Activated naive CD8-positive, alpha-beta T cell (primary cell): Measurements from ENCODE around the gene TMEM225B.
A peak's percentile ranks its signal among the peaks of the same experiment; 100 is the strongest.
"Not testable (repeated sequence)": the region's sequence is repeated elsewhere in the genome, so short reads cannot be mapped to it uniquely, and the experiment has no call there.

Experiments
- H3K27ac Mint-ChIP-seq: one replicate; pipeline ENCODE4 v1.8.0; 2021; ENCODE audit warnings: mixed read lengths
- H3K27me3 Mint-ChIP-seq: one replicate; pipeline ENCODE4 v1.8.0; 2021; ENCODE audit warnings: mixed read lengths
- H3K36me3 Mint-ChIP-seq: one replicate; pipeline ENCODE4 v1.8.0; 2021; ENCODE audit warnings: mixed read lengths
- H3K4me1 Mint-ChIP-seq: one replicate; pipeline ENCODE4 v1.8.0; 2021; ENCODE audit warnings: low read depth, mixed read lengths
- H3K4me3 Mint-ChIP-seq: one replicate; pipeline ENCODE4 v1.8.0; 2021; ENCODE audit warnings: mild to moderate bottlenecking, mixed read lengths
- H3K9me3 Mint-ChIP-seq: one replicate; pipeline ENCODE4 v1.8.0; 2021; ENCODE audit warnings: low read depth, mixed read lengths

TMEM225B gene, protein sequence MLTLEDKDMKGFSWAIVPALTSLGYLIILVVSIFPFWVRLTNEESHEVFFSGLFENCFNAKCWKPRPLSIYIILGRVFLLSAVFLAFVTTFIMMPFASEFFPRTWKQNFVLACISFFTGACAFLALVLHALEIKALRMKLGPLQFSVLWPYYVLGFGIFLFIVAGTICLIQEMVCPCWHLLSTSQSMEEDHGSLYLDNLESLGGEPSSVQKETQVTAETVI

DNA sequence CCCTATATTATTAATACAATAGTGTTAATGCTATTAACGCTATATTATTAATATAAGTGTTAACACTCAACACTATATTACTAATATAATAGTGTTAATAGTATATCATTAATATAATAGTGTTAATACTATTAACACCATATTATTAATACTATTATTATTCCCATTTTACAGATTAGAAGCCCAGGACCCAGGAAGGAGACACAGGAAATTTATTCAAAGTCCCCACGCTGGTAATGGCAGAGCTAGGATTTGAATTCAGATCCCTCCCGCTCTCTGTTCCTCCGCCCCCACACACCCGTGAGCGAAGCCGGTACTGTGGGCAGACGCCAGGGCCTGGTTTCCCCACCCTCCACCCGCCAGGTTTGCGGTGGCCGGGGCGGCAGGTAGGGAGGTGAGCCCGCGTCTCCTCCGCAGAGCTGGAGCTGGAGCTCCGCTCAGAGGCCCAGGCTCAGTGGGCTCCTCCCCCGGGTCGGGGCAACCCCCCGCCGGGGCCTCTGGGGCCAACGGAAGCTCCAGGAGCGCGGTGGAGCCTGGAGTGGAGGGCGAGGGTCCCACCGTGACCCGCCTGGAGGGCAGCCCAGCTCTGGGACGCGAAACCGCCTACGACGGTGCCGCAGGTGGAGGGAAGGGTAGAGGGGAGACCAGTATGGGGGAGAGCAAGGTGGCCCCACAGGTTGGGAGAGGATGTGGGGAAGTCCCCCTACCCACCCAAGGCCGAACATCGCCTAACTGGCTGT is at the start of gene TMEM225B:
TMEM225B (plus strand) TSS at position 506 of the 740 bp plus-strand sequence. CDS start 6,122 bp downstream, outside the sequence.
- Mint-ChIP-seq H3K4me1 (peaks cover 2% of the 10 kb centered on the region), H3K9me3 (no peaks in the 10 kb centered on the region), H3K4me3 (no peak within 1 kb of the TSS), H3K27ac (no peak within 1 kb of the TSS), H3K36me3 (no peaks in the 10 kb centered on the region), H3K27me3 (no peaks in the 10 kb centered on the region)

DNA sequence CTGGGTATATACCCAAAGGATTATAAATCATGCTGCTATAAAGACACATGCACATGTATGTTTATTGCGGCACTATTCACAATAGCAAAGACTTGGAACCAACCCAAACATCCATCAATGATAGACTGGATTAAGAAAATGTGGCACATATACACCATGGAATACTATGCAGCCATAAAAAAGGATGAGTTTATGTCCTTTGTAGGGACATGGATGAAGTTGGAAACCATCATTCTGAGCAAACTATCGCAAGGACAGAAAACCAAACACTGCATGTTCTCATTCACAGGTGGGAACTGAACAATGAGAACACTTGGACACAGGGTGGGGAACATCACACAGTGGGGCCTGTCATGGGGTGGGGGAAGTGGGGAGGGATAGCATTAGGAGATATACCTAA is 48.5 kb upstream of the TMEM225B start:
- H3K27me3 Mint-ChIP-seq, H3K9me3 Mint-ChIP-seq, H3K27ac Mint-ChIP-seq: not testable (repeated sequence)
- Mint-ChIP-seq H3K36me3 (peaks cover 12% of the 10 kb centered on the region), H3K4me1 (peaks cover 28% of the 10 kb centered on the region), H3K4me3 (peak overlapping the region; percentile 57)

DNA sequence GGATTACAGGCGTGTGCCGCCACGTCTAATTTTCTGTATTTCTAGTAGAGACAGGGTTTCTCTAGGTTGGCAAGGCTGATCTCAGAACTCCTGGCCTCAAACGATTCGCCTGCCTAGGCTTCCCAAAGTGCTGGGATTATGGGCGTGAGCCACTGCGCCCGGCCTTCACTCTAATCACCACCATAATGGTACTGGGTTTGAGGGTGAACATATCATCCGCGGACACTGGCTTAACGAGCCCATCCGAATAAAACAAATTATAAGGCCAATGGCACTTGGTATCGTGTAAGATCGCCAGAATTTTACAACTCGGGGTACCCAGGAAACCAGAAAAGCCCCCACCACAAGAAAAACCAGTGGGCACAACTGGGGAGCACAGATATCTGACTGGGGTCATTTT is 46.7 kb upstream of the TMEM225B start:
- Mint-ChIP-seq H3K27me3 (no peaks in the 10 kb centered on the region), H3K4me3 (peak overlapping the region; percentile 95), H3K27ac (peak overlapping the region; percentile 83), H3K4me1 (peaks cover 40% of the 10 kb centered on the region), H3K9me3 (no peaks in the 10 kb centered on the region), H3K36me3 (peaks cover 16% of the 10 kb centered on the region)

DNA sequence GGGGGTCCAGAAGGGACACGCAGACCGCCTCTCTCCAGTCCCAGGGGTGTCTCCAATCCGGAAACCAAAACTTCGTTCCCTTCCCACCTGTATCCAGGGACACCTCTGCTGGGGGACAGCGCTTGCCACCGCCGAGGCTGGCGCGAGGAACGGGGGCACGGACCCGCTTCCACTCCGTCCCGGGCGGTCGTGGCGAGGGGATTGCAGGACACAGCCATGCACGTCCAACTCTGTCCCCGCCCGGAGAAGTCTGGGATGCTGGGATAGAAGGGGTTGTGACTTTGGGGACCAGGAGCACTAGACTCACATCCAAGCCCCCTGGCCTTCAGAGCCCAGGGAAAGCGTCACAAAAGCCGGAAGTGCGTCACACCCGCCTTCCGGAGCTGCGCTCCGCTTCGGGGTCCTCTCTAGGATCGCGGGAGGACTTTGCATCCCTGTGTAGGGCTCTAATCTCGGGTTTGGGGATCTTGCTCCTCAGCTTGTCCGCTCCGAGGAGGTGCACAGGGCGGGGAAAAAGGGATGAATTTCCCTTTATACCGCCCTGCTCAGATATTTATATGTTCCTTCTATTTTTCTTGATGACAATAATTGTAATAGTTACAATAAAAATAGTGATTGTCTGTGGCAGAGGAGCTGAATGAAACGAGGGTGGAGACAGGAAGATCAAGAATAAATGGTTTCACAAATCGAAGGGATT is 46.2 kb upstream of the TMEM225B start, which contains the start of gene FAM200A:
FAM200A (minus strand) TSS at position 348 of the 697 bp plus-strand sequence. CDS start 3,707 bp downstream, outside the sequence.
- Mint-ChIP-seq H3K27me3 (no peaks in the 10 kb centered on the region), H3K4me3 (peak within 1 kb of the TSS; percentile 95), H3K4me1 (peaks cover 43% of the 10 kb centered on the region), H3K9me3 (no peaks in the 10 kb centered on the region), H3K27ac (peak within 1 kb of the TSS; percentile 83), H3K36me3 (peaks cover 16% of the 10 kb centered on the region)

DNA sequence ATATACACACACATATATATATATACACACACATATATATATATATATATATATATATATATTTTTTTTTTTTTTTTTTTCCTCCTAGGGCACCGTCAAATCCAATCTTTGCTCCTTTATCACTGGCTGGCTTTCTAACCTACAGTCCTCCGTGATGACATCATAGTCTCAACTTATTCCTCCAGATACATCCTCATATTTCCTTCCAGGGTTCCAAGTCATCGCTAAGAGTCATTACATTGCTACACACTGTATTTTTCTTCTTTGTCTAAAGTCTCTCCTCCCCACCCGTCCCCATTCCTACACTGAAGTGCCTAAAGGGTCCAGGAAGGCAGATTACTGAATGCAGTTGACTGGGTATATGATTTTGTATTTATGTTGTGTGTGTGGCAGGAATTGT is 45.0 kb upstream of the TMEM225B start:
- Mint-ChIP-seq H3K9me3 (no peaks in the 10 kb centered on the region), H3K36me3 (peaks cover 17% of the 10 kb centered on the region), H3K4me1 (peaks cover 54% of the 10 kb centered on the region), H3K4me3 (peak overlapping the region; percentile 56), H3K27me3 (no peaks in the 10 kb centered on the region), H3K27ac (peak overlapping the region; percentile 59)

DNA sequence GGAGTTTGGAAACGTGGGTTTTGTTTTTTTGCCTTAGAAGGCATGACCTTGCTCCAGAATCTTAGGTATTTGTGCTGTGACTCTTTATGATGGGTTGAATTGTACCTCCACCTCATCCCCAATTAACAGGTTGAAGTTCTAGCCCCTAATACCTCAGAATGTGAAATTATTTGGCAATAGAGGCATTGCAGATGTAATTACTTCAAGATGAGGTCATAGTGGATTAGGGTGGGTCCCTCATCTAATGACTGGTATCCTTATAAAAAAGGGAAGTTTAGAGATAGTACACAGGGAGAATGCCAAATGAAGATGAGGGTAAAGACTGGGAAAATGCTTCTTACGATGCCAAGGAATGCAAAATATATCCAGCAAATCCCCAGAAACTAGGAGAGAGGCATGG is 43.1 kb upstream of the TMEM225B start:
- H3K27ac Mint-ChIP-seq = peak overlapping the region; percentile 58
- no peaks in the 10 kb centered on the region for H3K9me3 Mint-ChIP-seq
- H3K4me3 Mint-ChIP-seq = no peak overlapping the region
- H3K27me3 Mint-ChIP-seq = no peaks in the 10 kb centered on the region
- H3K36me3 Mint-ChIP-seq = peaks cover 11% of the 10 kb centered on the region
- peaks cover 50% of the 10 kb centered on the region for H3K4me1 Mint-ChIP-seq

DNA sequence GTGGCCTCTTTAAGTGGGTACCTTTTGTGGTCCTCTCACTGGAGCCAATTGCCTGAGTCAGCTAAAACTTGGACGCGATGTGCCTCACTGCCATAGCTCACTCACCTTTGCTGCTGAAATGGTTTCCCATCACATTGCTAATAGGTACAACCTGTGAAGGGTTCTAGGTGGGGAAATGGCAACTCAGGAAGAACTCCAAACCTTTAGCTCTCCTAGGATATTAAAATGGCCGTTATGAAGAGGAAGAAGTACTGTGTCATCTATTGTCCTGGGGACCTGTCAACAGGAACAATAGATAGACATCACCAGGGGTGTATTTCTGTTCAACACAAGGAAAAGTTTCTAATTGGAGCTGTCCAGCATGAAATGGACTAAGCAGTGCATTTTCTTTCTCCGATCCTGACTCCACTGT is 40.9 kb upstream of the TMEM225B start:
- Mint-ChIP-seq H3K27ac (peak overlapping the region; percentile 99), H3K36me3 (peaks cover 13% of the 10 kb centered on the region), H3K4me3 (peak overlapping the region; percentile 100), H3K27me3 (no peaks in the 10 kb centered on the region), H3K9me3 (no peaks in the 10 kb centered on the region), H3K4me1 (peaks cover 63% of the 10 kb centered on the region)

DNA sequence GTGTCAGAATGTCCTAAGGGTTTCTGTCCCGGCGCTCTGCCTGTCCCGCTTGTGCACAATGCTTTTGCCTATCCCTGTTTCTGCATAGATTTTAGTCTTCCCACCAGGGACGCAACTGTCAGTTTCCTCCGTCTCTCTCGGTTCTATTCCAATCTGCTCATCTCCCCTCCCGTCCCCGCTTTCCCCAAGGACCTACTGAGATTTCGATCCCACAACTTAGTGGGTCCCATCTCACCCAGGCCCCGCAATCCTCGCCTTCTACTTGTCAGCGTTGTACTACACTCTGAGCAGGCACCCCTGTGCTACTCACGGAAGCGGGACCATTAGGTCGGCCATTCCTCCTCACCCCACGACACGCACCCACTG is 40.1 kb upstream of the TMEM225B start:
- Mint-ChIP-seq H3K27me3 (no peaks in the 10 kb centered on the region), H3K4me1 (peaks cover 64% of the 10 kb centered on the region), H3K9me3 (no peaks in the 10 kb centered on the region), H3K27ac (peak overlapping the region; percentile 99), H3K4me3 (peak overlapping the region; percentile 100), H3K36me3 (peaks cover 18% of the 10 kb centered on the region)

DNA sequence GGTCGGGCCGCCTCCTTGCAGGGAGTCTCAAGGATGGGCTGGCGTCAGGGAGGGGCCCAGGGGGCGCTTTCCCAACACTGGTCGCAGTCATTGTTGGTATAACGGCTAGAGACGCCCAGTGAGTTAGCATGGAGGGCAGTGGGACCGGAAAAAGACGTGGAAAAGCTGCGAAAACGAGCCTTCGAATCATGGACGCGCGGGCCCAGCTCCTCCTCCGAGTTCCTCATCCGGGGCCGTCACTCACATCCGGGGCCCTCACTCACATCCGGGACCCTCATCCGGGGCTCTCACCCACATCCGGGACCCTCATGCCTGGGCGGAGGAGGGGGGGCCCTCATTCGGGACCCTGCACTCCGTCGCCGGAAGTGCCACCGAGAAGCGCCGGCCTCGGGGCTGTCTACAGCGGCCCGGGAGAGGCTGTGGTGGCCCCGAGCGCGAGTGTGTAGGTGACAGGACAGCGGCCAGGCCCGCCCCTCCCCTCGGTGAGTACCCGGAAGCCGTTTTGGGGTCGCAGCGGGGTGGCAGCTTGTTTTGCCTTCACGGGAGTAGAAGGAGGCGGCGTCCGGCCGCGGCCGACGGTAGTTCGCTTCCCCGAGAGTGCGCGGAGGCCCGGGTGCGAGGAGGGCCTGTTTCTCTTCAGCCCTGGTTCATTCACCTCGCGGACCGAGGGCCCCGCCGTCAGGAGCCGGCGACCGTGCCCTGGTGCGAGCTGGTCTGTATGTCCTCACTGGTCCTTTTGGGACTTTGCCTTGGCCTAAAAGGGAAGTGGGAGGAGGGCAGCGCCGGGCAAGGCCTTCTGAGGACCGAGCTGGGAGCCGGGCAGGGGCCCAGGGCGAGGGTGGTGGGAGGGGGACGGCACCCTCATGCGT is 39.5 kb upstream of the TMEM225B start, which contains the start of gene ZNF655:
ZNF655 (plus strand) TSS at position 337 of the 869 bp plus-strand sequence. CDS start 1,918 bp downstream, outside the sequence.
- no peaks in the 10 kb centered on the region for H3K27me3 Mint-ChIP-seq
- no peaks in the 10 kb centered on the region for H3K9me3 Mint-ChIP-seq
- peak within 1 kb of the TSS; percentile 100 for H3K4me3 Mint-ChIP-seq
- peaks cover 19% of the 10 kb centered on the region for H3K36me3 Mint-ChIP-seq
- peaks cover 62% of the 10 kb centered on the region for H3K4me1 Mint-ChIP-seq
- peak within 1 kb of the TSS; percentile 99 for H3K27ac Mint-ChIP-seq

DNA sequence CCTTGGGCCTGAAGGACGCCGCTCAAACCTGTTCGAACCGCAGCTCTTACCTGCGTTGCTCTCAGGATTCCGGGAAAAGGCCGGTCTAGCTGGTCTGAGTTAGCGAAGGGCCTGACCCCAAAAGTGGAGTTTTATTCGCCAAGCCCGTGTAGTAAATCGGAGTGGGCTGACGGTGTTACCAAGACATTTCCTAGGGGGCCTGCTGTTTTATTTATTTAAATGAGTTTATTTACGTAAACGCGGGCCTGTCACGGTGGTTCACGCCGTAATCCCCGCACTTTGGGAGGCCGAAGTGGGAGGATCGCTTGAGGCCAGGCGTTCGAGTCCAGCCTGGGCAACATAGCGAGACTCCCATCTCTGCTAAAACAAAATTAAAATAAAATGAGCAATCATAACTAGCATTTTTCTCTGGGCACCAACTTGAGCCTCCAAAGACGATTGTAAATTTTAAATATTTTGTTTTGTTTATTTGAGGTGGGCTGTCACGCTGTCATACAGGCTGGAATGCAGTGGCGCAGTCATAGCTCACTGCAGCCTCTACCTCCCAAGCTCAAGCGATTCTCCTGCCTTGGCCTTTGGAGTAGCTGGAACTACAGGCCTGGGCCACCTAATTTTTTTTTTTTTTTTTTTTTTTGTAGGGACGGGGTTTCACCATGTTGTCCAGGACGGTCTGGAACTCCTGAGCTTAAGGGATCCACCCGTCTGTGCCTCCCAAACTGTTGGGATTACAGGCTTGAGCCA is 38.7 kb upstream of the TMEM225B start:
- Mint-ChIP-seq H3K9me3 (no peaks in the 10 kb centered on the region), H3K27ac (peak overlapping the region; percentile 99), H3K27me3 (no peaks in the 10 kb centered on the region), H3K4me1 (peaks cover 67% of the 10 kb centered on the region), H3K36me3 (peaks cover 22% of the 10 kb centered on the region), H3K4me3 (peak overlapping the region; percentile 100)

DNA sequence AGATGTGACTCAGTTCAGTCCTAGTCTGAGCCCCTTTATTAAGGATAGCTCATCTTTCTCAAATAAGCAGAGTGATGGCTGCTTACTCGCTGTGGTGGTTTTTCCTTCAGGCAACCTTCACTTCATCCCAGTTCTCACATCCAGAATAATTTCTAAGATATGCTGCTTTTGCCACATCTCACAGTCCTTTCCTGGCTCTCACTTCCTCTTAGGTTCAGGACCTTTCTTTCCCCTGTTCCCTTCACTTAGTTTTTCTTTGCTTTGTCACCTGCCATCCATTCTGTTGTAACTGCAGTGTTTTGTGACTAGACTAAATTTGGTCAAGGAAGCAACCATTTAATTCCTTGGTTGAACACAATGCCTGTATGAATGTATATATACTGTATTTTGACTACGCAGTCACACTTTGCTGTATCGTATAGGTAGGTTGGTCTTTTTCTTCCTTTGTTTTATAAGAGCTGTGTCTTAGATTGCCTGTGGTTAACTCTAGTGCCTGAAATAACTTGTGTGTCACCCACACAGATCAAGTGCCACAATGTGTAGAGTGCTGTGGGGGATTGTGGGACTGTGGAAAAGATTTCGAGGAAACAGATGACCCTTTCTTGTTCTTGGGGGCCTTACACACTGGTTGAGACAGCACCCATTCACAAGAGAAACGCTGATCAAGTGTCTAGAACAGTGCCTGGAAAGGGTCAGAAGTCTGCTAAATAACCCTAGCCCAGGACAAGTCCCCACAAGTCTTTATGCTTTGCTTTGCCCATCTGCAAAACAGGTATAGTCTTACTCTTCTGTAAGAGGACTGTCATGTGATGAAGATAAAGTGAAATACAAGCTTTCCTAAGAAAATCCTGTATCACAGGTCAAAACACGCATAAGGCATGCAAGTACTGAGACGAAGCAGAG is 37.0 kb upstream of the TMEM225B start:
- Mint-ChIP-seq H3K9me3 (no peaks in the 10 kb centered on the region), H3K27me3 (no peaks in the 10 kb centered on the region), H3K4me3 (peak overlapping the region; percentile 100), H3K27ac (peak overlapping the region; percentile 81), H3K36me3 (peaks cover 17% of the 10 kb centered on the region), H3K4me1 (peaks cover 65% of the 10 kb centered on the region)

DNA sequence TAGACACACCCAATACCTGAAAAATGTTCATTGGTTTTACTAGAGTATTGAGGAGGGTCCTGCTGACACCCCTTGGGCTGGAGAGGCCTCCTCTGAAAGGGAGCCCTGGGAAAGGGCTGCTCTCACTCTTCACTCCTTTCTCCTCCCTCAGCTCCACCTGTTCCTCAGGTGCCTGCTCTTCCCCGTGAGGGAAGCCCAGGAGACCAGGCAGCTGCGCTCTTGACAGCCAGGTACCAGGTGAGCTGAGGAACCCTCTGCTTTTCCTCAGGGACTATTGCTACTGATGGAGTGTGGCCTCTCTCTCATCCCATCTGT is 36.4 kb upstream of the TMEM225B start:
- Mint-ChIP-seq H3K9me3 (no peaks in the 10 kb centered on the region), H3K36me3 (peaks cover 17% of the 10 kb centered on the region), H3K4me1 (peaks cover 64% of the 10 kb centered on the region), H3K27ac (peak overlapping the region; percentile 91), H3K27me3 (no peaks in the 10 kb centered on the region), H3K4me3 (peak overlapping the region; percentile 100)

DNA sequence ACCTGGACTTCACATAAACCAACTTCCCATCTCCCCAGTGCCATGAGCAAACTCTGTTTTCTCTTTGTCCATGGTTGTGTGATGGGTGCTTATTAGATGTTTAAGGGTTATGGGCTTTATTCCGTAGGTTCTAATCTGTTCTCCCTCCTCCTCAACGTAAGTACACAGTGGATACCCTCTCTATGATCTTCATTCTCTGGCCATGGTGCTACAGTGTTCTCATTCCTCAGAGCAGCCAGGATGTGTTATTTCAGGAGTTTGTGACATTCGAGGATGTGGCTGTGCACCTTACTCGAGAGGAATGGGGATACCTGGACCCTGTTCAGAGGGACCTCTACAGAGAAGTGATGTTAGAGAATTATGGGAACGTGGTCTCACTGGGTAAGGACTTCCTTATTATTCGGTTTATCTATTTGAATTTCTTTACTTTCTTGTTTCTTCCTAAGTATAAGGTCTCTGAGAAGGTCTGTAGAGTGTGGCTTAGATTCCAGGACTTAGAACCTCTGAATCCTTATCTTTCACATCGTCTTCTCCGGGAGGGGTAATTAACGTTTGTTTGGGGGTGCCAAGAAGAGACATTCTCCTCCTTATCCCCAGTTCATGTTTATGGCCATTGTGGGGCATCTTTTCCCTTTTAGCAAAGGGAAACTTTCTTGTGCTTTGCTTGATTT is 35.8 kb upstream of the TMEM225B start:
- peak overlapping the region; percentile 63 for H3K4me3 Mint-ChIP-seq
- H3K27ac Mint-ChIP-seq = peak overlapping the region; percentile 91
- H3K36me3 Mint-ChIP-seq = peaks cover 16% of the 10 kb centered on the region

More for the DNA sequence above, 35.8 kb upstream of the TMEM225B start:
- Mint-ChIP-seq H3K27me3 (no peaks in the 10 kb centered on the region), H3K9me3 (no peaks in the 10 kb centered on the region), H3K4me1 (peaks cover 59% of the 10 kb centered on the region)
